GM19397 (cell line): ENCODE measurements around the gene ACBD7.

ENCODE experiments used
- ATAC-seq: cut with Tn5 transposase; IDR thresholded peaks from one replicate; pipeline ENCODE4 v1.9.1; 2021; ENCODE audit warnings: mild to moderate bottlenecking, moderate library complexity; ENCODE audit not compliant: unreplicated experiment

Gene ACBD7

GRCh38 chr10:15088428-15089261 lies at the start of gene ACBD7:
ACBD7 (minus strand) TSS chr10:15088776; CDS start chr10:15088728, 48 bp downstream.
- peak; percentile 100 for ATAC-seq

GRCh38 chr10:15137636-15138035 lies 49.1 kb upstream of the ACBD7 start:
- ATAC-seq: no peak

- no peak for ATAC-seq
Measured at GRCh38 chr10:15137036-15137359, 48.4 kb upstream of the ACBD7 start.

- no peak for ATAC-seq
Measured at GRCh38 chr10:15136129-15137035, 47.8 kb upstream of the ACBD7 start.

- ATAC-seq: no peak
Measured at GRCh38 chr10:15131330-15131729, 42.8 kb upstream of the ACBD7 start.

GRCh38 chr10:15124908-15125307 lies 36.3 kb upstream of the ACBD7 start:
- ATAC-seq: no peak

GRCh38 chr10:15124190-15124589 lies 35.6 kb upstream of the ACBD7 start:
- ATAC-seq: no peak

- ATAC-seq: no peak
Measured at GRCh38 chr10:15123749-15124184, 35.2 kb upstream of the ACBD7 start.

GRCh38 chr10:15122477-15123030 lies 34.0 kb upstream of the ACBD7 start:
- ATAC-seq: peak; percentile 86

- no peak for ATAC-seq
Measured at GRCh38 chr10:15121707-15122106, 33.1 kb upstream of the ACBD7 start.

- no peak for ATAC-seq
Measured at GRCh38 chr10:15120523-15120922, 31.9 kb upstream of the ACBD7 start.

- ATAC-seq: no peak
Measured at GRCh38 chr10:15118615-15119014, 30.0 kb upstream of the ACBD7 start.

- no peak for ATAC-seq
Measured at GRCh38 chr10:15116225-15116624, 27.6 kb upstream of the ACBD7 start.

- ATAC-seq: no peak
Measured at GRCh38 chr10:15113766-15114165, 25.2 kb upstream of the ACBD7 start.

- ATAC-seq: no peak
Measured at GRCh38 chr10:15112657-15113056, 24.1 kb upstream of the ACBD7 start.

- peak; percentile 66 for ATAC-seq
Measured at GRCh38 chr10:15106352-15107013, 17.9 kb upstream of the ACBD7 start.

GRCh38 chr10:15103513-15103912 lies 14.9 kb upstream of the ACBD7 start:
- no peak for ATAC-seq

GRCh38 chr10:15099886-15100285 lies 11.3 kb upstream of the ACBD7 start:
- no peak for ATAC-seq

- peak; percentile 84 for ATAC-seq
Measured at GRCh38 chr10:15097011-15097812, 8.6 kb upstream of the ACBD7 start, which contains the start of gene RPP38. RPP38 (plus strand) TSS chr10:15097355; CDS start chr10:15103315, 5,960 bp downstream.

GRCh38 chr10:15096661-15097010 lies 8.1 kb upstream of the ACBD7 start:
- peak; percentile 12 for ATAC-seq
